Mesodermal cell (in vitro differentiated cells): ENCODE data around the gene IL17RD.

ENCODE experiments used
- H3K27ac ChIP-seq: 2 replicates; pipeline ENCODE4 v1.7.0; 2013; ENCODE audit warnings: mild to moderate bottlenecking, low read depth, low read length, moderate library complexity; ENCODE audit not compliant: severe bottlenecking
- H3K36me3 ChIP-seq: 2 replicates; pipeline ENCODE4 v1.7.1; 2013; ENCODE audit warnings: mild to moderate bottlenecking, low read length, moderate library complexity; ENCODE audit not compliant: control insufficient read depth, insufficient read depth
- H3K4me1 ChIP-seq: one replicate; pipeline ENCODE4 v1.7.1; 2013; ENCODE audit warnings: mild to moderate bottlenecking, low read length; ENCODE audit not compliant: insufficient read depth, control insufficient read depth, poor library complexity, severe bottlenecking
- H3K4me3 ChIP-seq: 2 replicates; pipeline ENCODE4 v1.7.0; 2013; ENCODE audit warnings: low read length, control low read depth, mild to moderate bottlenecking; ENCODE audit not compliant: insufficient read depth, poor library complexity, severe bottlenecking; ENCODE audit errors: extremely low read depth
- H3K9me3 ChIP-seq: 2 replicates; pipeline ENCODE4 v1.7.1; 2013; ENCODE audit warnings: mild to moderate bottlenecking, low read length, moderate library complexity; ENCODE audit not compliant: control insufficient read depth
- WGBS, 2 experiments: methylation state at CpG; one replicate each; pipeline ENCODE4 v1.1.5; 2013; ENCODE audit warnings: missing lambda C conversion rate in 2 of 2; ENCODE audit not compliant: insufficient coverage in 2 of 2; 5-methylcytosine and 5-hydroxymethylcytosine counted together

IL17RD gene

DNA sequence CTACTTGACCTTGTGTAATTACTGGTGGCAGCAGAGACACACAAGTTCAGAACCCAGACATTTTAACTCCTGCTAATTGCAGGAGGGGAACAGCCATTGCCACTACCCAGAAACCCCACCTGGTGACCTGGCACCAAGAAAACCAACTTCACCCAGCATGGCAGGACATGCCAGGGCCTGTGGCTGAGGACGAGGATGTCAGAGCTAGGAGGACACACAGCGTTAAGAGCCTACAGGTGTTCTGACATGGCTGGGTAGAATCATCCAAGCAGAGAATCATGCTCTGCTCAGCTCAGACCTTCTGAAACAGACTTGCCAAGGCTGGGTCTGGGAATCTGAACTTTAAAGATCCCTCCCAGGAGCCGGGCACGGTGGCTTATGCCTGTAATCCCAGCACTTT lies 116.4 kb downstream of the IL17RD start:
- H3K4me3 ChIP-seq = no peak overlapping the region
- H3K36me3 ChIP-seq = no peaks in the 10 kb centered on the region
- H3K27ac ChIP-seq = no peak overlapping the region
- H3K4me1 ChIP-seq = no peaks in the 10 kb centered on the region
- H3K9me3 ChIP-seq = no peaks in the 10 kb centered on the region
- 84 to 87% methylated on average over 4 of the region's 4 CpGs for WGBS, 2 experiments

DNA sequence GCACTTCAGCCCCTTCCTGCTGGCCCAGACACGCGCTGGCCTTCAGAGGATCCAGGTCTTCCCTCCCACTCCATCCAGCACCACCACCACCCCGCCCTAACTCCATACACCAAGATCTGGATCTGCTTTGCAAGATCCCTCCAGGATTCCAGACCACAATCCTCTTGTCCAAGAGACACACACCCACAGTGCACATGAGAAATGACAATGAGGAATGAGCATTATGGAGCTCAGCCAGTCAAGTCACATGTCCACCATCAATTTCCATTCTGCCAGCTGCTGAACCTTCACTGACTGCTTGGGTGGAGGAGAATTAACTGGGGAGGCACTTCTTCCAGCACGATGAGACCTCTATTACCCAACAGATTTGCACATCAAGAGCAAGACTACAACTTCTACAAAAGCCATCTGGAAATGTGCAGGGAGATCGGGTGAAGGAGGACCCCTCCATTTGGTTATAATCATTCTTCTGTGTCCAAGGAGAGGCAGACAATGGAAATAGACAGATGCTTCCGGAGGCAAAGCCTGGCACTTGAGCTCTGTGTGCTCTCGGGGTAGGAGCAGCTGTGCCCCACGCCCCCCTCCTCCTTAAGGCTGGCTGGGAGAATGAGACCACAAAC lies 117.0 kb downstream of the IL17RD start:
- H3K4me1 ChIP-seq = no peaks in the 10 kb centered on the region
- no peak overlapping the region for H3K27ac ChIP-seq
- H3K9me3 ChIP-seq = no peaks in the 10 kb centered on the region
- H3K36me3 ChIP-seq = no peaks in the 10 kb centered on the region
- no peak overlapping the region for H3K4me3 ChIP-seq
- 93 to 95% methylated on average over 5 to 6 of the region's 8 CpGs for WGBS, 2 experiments

- no peaks in the 10 kb centered on the region for H3K36me3 ChIP-seq
- 89 to 97% methylated on average over 6 of the region's 7 CpGs for WGBS, 2 experiments
- H3K9me3 ChIP-seq = no peaks in the 10 kb centered on the region
- no peak overlapping the region for H3K27ac ChIP-seq
- H3K4me3 ChIP-seq = no peak overlapping the region
- H3K4me1 ChIP-seq = no peaks in the 10 kb centered on the region
Observed at GRCh38 chr3:57046101-57046765, 118.9 kb downstream of the IL17RD start.

- Histone ChIP-seq H3K4me3 (no peak overlapping the region), H3K9me3 (no peaks in the 10 kb centered on the region), H3K27ac (no peak overlapping the region), H3K4me1 (no peaks in the 10 kb centered on the region), H3K36me3 (no peaks in the 10 kb centered on the region)
- WGBS, 2 experiments = no CpG with 5 or more reads among the region's 1 CpG
Observed at GRCh38 chr3:57043518-57043917, 121.6 kb downstream of the IL17RD start.

- Histone ChIP-seq H3K4me3 (no peak overlapping the region), H3K36me3 (no peaks in the 10 kb centered on the region), H3K4me1 (no peaks in the 10 kb centered on the region), H3K9me3 (no peaks in the 10 kb centered on the region), H3K27ac (no peak overlapping the region)
- 75 to 96% methylated on average over 4 to 5 of the region's 6 CpGs for WGBS, 2 experiments
Observed at GRCh38 chr3:57041674-57042073, 123.5 kb downstream of the IL17RD start.
